Measurements from ENCODE around the gene CYGB.
A peak's percentile ranks its signal among the peaks of the same experiment; 100 is the strongest.

- TF ChIP-seq, protein P1, sequence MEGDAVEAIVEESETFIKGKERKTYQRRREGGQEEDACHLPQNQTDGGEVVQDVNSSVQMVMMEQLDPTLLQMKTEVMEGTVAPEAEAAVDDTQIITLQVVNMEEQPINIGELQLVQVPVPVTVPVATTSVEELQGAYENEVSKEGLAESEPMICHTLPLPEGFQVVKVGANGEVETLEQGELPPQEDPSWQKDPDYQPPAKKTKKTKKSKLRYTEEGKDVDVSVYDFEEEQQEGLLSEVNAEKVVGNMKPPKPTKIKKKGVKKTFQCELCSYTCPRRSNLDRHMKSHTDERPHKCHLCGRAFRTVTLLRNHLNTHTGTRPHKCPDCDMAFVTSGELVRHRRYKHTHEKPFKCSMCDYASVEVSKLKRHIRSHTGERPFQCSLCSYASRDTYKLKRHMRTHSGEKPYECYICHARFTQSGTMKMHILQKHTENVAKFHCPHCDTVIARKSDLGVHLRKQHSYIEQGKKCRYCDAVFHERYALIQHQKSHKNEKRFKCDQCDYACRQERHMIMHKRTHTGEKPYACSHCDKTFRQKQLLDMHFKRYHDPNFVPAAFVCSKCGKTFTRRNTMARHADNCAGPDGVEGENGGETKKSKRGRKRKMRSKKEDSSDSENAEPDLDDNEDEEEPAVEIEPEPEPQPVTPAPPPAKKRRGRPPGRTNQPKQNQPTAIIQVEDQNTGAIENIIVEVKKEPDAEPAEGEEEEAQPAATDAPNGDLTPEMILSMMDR (IDR thresholded peaks at IDR 0.05; ENCODE audit: low read depth, low read length, poor library complexity, severe bottlenecking), result peak; percentile 80
- no peak for TF ChIP-seq EZH2phosphoT487 (IDR thresholded peaks at IDR 0.05; ENCODE audit: borderline replicate concordance, low read length)
These were observed 20.9 kb upstream of the CYGB start for GRCh38 chr17:76558198-76559095.

Data from DOHH2 (cell line).